GM18519 (cell line): ENCODE data around the gene FGF9.

Source experiments
- ATAC-seq: cut with Tn5 transposase; IDR thresholded peaks from one replicate; pipeline ENCODE4 v1.9.1; 2021; ENCODE audit warnings: mild to moderate bottlenecking, moderate library complexity; ENCODE audit not compliant: unreplicated experiment, low FRiP score

FGF9 gene

GRCh38 chr13:21701460-21701859 lies 30.6 kb downstream of the FGF9 start:
- ATAC-seq: no peak

GRCh38 chr13:21703846-21704245 lies 33.0 kb downstream of the FGF9 start:
- ATAC-seq: no peak

- ATAC-seq: no peak
These were observed 36.7 kb downstream of the FGF9 start for GRCh38 chr13:21707586-21707985.

GRCh38 chr13:21709697-21710096 lies 38.8 kb downstream of the FGF9 start:
- ATAC-seq: no peak

GRCh38 chr13:21710163-21710562 lies 39.3 kb downstream of the FGF9 start:
- ATAC-seq: no peak

- ATAC-seq: no peak
These were observed 46.9 kb downstream of the FGF9 start for GRCh38 chr13:21717817-21718216.

GRCh38 chr13:21719463-21719862 lies 48.6 kb downstream of the FGF9 start:
- ATAC-seq: no peak

- ATAC-seq: no peak
These were observed 53.1 kb downstream of the FGF9 start for GRCh38 chr13:21723807-21724505.

GRCh38 chr13:21730186-21730880 lies 59.5 kb downstream of the FGF9 start:
- ATAC-seq: no peak

GRCh38 chr13:21733475-21734263 lies 62.8 kb downstream of the FGF9 start:
- ATAC-seq: no peak

GRCh38 chr13:21734961-21735360 lies 64.1 kb downstream of the FGF9 start:
- no peak for ATAC-seq

GRCh38 chr13:21735701-21736401 lies 65.0 kb downstream of the FGF9 start:
- ATAC-seq: no peak

GRCh38 chr13:21736926-21737325 lies 66.1 kb downstream of the FGF9 start:
- ATAC-seq: no peak

GRCh38 chr13:21738630-21739029 lies 67.8 kb downstream of the FGF9 start:
- no peak for ATAC-seq

- ATAC-seq: no peak
These were observed 68.9 kb downstream of the FGF9 start for GRCh38 chr13:21739771-21740170.

- ATAC-seq: no peak
These were observed 70.6 kb downstream of the FGF9 start for GRCh38 chr13:21741396-21741979.

GRCh38 chr13:21742096-21742495 lies 71.2 kb downstream of the FGF9 start:
- no peak for ATAC-seq

- ATAC-seq: no peak
These were observed 73.3 kb downstream of the FGF9 start for GRCh38 chr13:21744149-21744548.

- ATAC-seq: no peak
These were observed 74.4 kb downstream of the FGF9 start for GRCh38 chr13:21745307-21745706.

GRCh38 chr13:21747456-21747855 lies 76.6 kb downstream of the FGF9 start:
- ATAC-seq: no peak
